Motor neuron (in vitro differentiated cells): Measurements from ENCODE around the gene LGALS12. TPM values are rescaled to one million over a fixed set of nuclear protein-coding genes. Genes with fewer than 3 reads are reported as not detected.
"Not testable (repeated sequence)": the region's sequence is repeated elsewhere in the genome, so short reads cannot be mapped to it uniquely, and the experiment has no call there.

ENCODE experiments used
- ATAC-seq, 8 experiments: fragments of 200-7000 bp; cut with Tn5 transposase; replicated peaks in 6 of 8; 2 replicates each; pipeline ENCODE4 v1.8.0; 2021; ENCODE audit warnings: mild to moderate bottlenecking in 8 of 8, moderate library complexity in 8 of 8
- H3K27ac ChIP-seq, 2 donors: fragments of 250-450 bp; sonication (Bioruptor Pico); 2 replicates each; pipeline ENCODE4 v1.9.0; 2021; ENCODE audit warnings: antibody characterized with exemption in 2 of 2, mild to moderate bottlenecking in 2 of 2, moderate library complexity in 1 of 2
- H3K4me1 ChIP-seq, 2 donors: fragments of 250-450 bp; sonication (Bioruptor Pico); replicated peaks in 1 of 2; 2 replicates each; pipeline ENCODE4 v1.6.1; 2021; ENCODE audit warnings: antibody characterized with exemption in 2 of 2, mild to moderate bottlenecking in 2 of 2, moderate library complexity in 1 of 2
- H3K4me3 ChIP-seq, 5 donors: fragments of 250-450 bp; sonication (Bioruptor Pico); 2 replicates each; pipeline ENCODE4 v1.9.0; 2021; ENCODE audit warnings: antibody characterized with exemption in 5 of 5, mild to moderate bottlenecking in 5 of 5, moderate library complexity in 4 of 5
- WGBS, 10 experiments: fragments of 450-650 bp; shearing (Covaris generic); methylation state at CpG; one replicate each; pipeline ENCODE4 v1.0.0; 2022; 5-methylcytosine and 5-hydroxymethylcytosine counted together
- in situ Hi-C, 9 experiments: fragments of 400-800 bp; cut with MboI; loops; one replicate each; pipeline ENCODE4 v1.15.0; 2021; ENCODE audit warnings: low sequenced_read_pairs in 9 of 9, low pct_unique_long_range_greater_than_20kb in 2 of 9; ENCODE audit not compliant: unreplicated experiment in 9 of 9
- total RNA-seq, 8 experiments: library from RNA; unstranded; fragments of 300-600 nt; gene quantifications; 2 replicates each; pipeline versions ENCODE4 v1.2.3 to v1.2.4, GENCODE V29; 2022

The LGALS12 gene
- total RNA-seq, 8 experiments from 2014 or later: 0.13 to 0.36 TPM; not detected in 6

GRCh38 chr11:63542506-63542905 is 36.6 kb downstream of the LGALS12 start:
- H3K4me1 ChIP-seq: peaks cover 1 to 16% of the 10 kb centered on the region in 2 donors
- ATAC-seq, H3K27ac ChIP-seq, in situ Hi-C loops, H3K4me3 ChIP-seq: not testable (repeated sequence)
- WGBS, 10 experiments: 8 to 100% (median 63%) methylated on average over 1 to 2 of the region's 2 CpGs; no CpG with 5 or more reads in 1 of the 10 experiments

GRCh38 chr11:63543711-63544110 is 37.8 kb downstream of the LGALS12 start:
- WGBS, 10 experiments: 67 to 100% (median 96%) methylated on average over 1 to 2 of the region's 2 CpGs; no CpG with 5 or more reads in 4 of the 10 experiments
- H3K27ac ChIP-seq: no peak overlapping the region
- in situ Hi-C loops: no loop called here
- no peak overlapping the region for H3K4me3 ChIP-seq
- peaks cover 0 to 14% of the 10 kb centered on the region in 2 donors for H3K4me1 ChIP-seq
- ATAC-seq: no peak

GRCh38 chr11:63547061-63547460 is 41.2 kb downstream of the LGALS12 start:
- WGBS, 10 experiments: 0 to 20% (median 20%) methylated on average over 1 of the region's 1 CpG; no CpG with 5 or more reads in 7 of the 10 experiments
- ATAC-seq: peak in 1 of 8 experiments; percentile 14
- H3K4me1 ChIP-seq: peaks cover 0 to 12% of the 10 kb centered on the region in 2 donors
- in situ Hi-C loops: no loop called here
- no peak overlapping the region for H3K4me3 ChIP-seq
- H3K27ac ChIP-seq: peak overlapping the region in 1 of 2 donors; percentile 41

- no peak overlapping the region for H3K27ac ChIP-seq
- ATAC-seq: no peak
- 40 to 100% (median 88%) methylated on average over 1 to 4 of the region's 4 CpGs; no CpG with 5 or more reads in 1 of the 10 experiments for WGBS, 10 experiments
- H3K4me3 ChIP-seq: no peak overlapping the region
- in situ Hi-C loops: no loop called here
- H3K4me1 ChIP-seq: peaks cover 0 to 12% of the 10 kb centered on the region in 2 donors
Measured at GRCh38 chr11:63548178-63548577, 42.3 kb downstream of the LGALS12 start.

- in situ Hi-C loops: no loop called here
- ATAC-seq: no peak
- WGBS, 10 experiments: 25 to 100% (median 83%) methylated on average over 1 to 4 of the region's 4 CpGs; no CpG with 5 or more reads in 5 of the 10 experiments
- H3K4me1 ChIP-seq: peaks cover 0 to 22% of the 10 kb centered on the region in 2 donors
- H3K4me3 ChIP-seq: no peak overlapping the region
- no peak overlapping the region for H3K27ac ChIP-seq
Measured at GRCh38 chr11:63549411-63549810, 43.5 kb downstream of the LGALS12 start.

GRCh38 chr11:63550156-63550700 is 44.3 kb downstream of the LGALS12 start:
- H3K27ac ChIP-seq: not testable (repeated sequence)

GRCh38 chr11:63551091-63551888 is 45.4 kb downstream of the LGALS12 start:
- in situ Hi-C loops: no loop called here
- H3K4me3 ChIP-seq: no peak overlapping the region
- ATAC-seq: no peak
- peaks cover 4 to 29% of the 10 kb centered on the region in 2 donors for H3K4me1 ChIP-seq
- 57 to 100% (median 89%) methylated on average over 2 to 18 of the region's 27 CpGs; no CpG with 5 or more reads in 2 of the 10 experiments for WGBS, 10 experiments
- H3K27ac ChIP-seq: no peak overlapping the region

More at GRCh38 chr11:63550156-63550700, 44.3 kb downstream of the LGALS12 start:
- in situ Hi-C loops, ATAC-seq, H3K4me3 ChIP-seq: not testable (repeated sequence)
- WGBS, 10 experiments: 80 to 100% methylated on average over 1 to 4 of the region's 31 CpGs; no CpG with 5 or more reads in 8 of the 10 experiments
- peaks cover 4 to 29% of the 10 kb centered on the region in 2 donors for H3K4me1 ChIP-seq

GRCh38 chr11:63551889-63552266 is 46.0 kb downstream of the LGALS12 start:
- Histone ChIP-seq H3K27ac (no peak overlapping the region), H3K4me1 (peaks cover 4 to 23% of the 10 kb centered on the region in 2 donors), H3K4me3 (no peak overlapping the region)
- 86 to 100% (median 100%) methylated on average over 1 of the region's 6 CpGs; no CpG with 5 or more reads in 7 of the 10 experiments for WGBS, 10 experiments
- no peak for ATAC-seq
- in situ Hi-C loops: no loop called here

- WGBS, 10 experiments: 39 to 88% (median 60%) methylated on average over 1 to 6 of the region's 7 CpGs; no CpG with 5 or more reads in 3 of the 10 experiments
- peak in 6 of 8 experiments; percentile 46 to 85 (median 70) for ATAC-seq
- in situ Hi-C loops: no loop called here
Measured at GRCh38 chr11:63552921-63553320, 47.0 kb downstream of the LGALS12 start.

GRCh38 chr11:63553759-63554158 is 47.9 kb downstream of the LGALS12 start:
- Histone ChIP-seq H3K27ac (no peak overlapping the region), H3K4me1 (peaks cover 4 to 17% of the 10 kb centered on the region in 2 donors), H3K4me3 (no peak overlapping the region)
- in situ Hi-C loops: no loop called here
- ATAC-seq: no peak
- 25 to 100% (median 49%) methylated on average over 1 to 3 of the region's 8 CpGs; no CpG with 5 or more reads in 7 of the 10 experiments for WGBS, 10 experiments

More at GRCh38 chr11:63552921-63553320, 47.0 kb downstream of the LGALS12 start:
- H3K4me3 ChIP-seq: no peak overlapping the region
- peaks cover 4 to 17% of the 10 kb centered on the region in 2 donors for H3K4me1 ChIP-seq
- H3K27ac ChIP-seq: no peak overlapping the region

GRCh38 chr11:63554877-63555223 is 49.0 kb downstream of the LGALS12 start:
- peak; percentile 18 to 62 (median 38) for ATAC-seq
- H3K27ac ChIP-seq: peak overlapping the region in 1 of 2 donors; percentile 25
- no peak overlapping the region for H3K4me3 ChIP-seq
- 0 to 60% (median 29%) methylated on average over 1 to 4 of the region's 4 CpGs; no CpG with 5 or more reads in 3 of the 10 experiments for WGBS, 10 experiments
- H3K4me1 ChIP-seq: peaks cover 4 to 17% of the 10 kb centered on the region in 2 donors
- in situ Hi-C loops: no loop called here

- H3K4me1 ChIP-seq: peaks cover 4 to 17% of the 10 kb centered on the region in 2 donors
- in situ Hi-C loops: no loop called here
- peak in 2 of 8 experiments; percentile 11 to 58 for ATAC-seq
- no peak overlapping the region for H3K4me3 ChIP-seq
- WGBS, 10 experiments: 18 to 86% (median 40%) methylated on average over 1 to 4 of the region's 7 CpGs; no CpG with 5 or more reads in 2 of the 10 experiments
- no peak overlapping the region for H3K27ac ChIP-seq
Measured at GRCh38 chr11:63556404-63557013, 50.6 kb downstream of the LGALS12 start.

GRCh38 chr11:63557570-63557969 is 51.7 kb downstream of the LGALS12 start:
- no peak overlapping the region for H3K4me3 ChIP-seq
- 30 to 100% (median 70%) methylated on average over 2 to 7 of the region's 7 CpGs; no CpG with 5 or more reads in 1 of the 10 experiments for WGBS, 10 experiments
- ATAC-seq: no peak
- H3K4me1 ChIP-seq: peaks cover 4 to 17% of the 10 kb centered on the region in 2 donors
- H3K27ac ChIP-seq: no peak overlapping the region
- in situ Hi-C loops: no loop called here
